Uterus (tissue), 4 donors: ENCODE measurements around the gene GASK1A. TPM values are rescaled to one million over a fixed set of nuclear protein-coding genes. Genes with fewer than 3 reads are reported as not detected.

Experiments
- DNase-seq, 2 donors: peaks; one replicate each; pipeline ENCODE4 v3.0.0-alpha.2; 2019 to 2020
- H3K27ac ChIP-seq, 2 donors: fragments of 200-600 bp; sonication (generic); 1 replicate in 1 of 2; 2 replicates in 1 of 2; pipeline ENCODE4 v1.5.1; 2016 to 2018
- H3K27me3 ChIP-seq, 2 donors: fragments of 200-600 bp; sonication (generic); one replicate each; pipeline ENCODE4 v1.5.1; 2018 to 2019; ENCODE audit warnings: control low read depth in 1 of 2
- H3K36me3 ChIP-seq, 2 donors: fragments of 200-600 bp; sonication (generic); one replicate each; pipeline ENCODE4 v1.5.1; 2019; ENCODE audit warnings: control low read depth in 1 of 2
- H3K4me1 ChIP-seq, 2 donors: fragments of 200-600 bp; sonication (generic); one replicate each; pipeline ENCODE4 v1.5.1; 2018 to 2019; ENCODE audit warnings: control low read depth in 1 of 2
- H3K4me3 ChIP-seq, 2 donors: fragments of 200-600 bp; sonication (generic); 1 replicate in 1 of 2; 2 replicates in 1 of 2; pipeline ENCODE4 v1.5.1; 2018 to 2019; ENCODE audit warnings: mild to moderate bottlenecking in 1 of 2
- H3K9me3 ChIP-seq, 2 donors: fragments of 200-600 bp; sonication (generic); one replicate each; pipeline ENCODE4 v1.5.1; 2019; ENCODE audit warnings: control low read depth in 1 of 2
- POLR2A ChIP-seq, 2 donors: fragments of 450-650 bp; IDR thresholded peaks; one replicate each; pipeline ENCODE4 v1.6.1; 2016; ENCODE audit warnings: antibody characterized with exemption in 2 of 2, mild to moderate bottlenecking in 1 of 2, moderate library complexity in 1 of 2
- intact Hi-C: fragments of 100-400 bp; cut with DNase I; formaldehyde crosslinking; loops from one replicate; pipeline ENCODE4 v1.15.1; 2023; ENCODE audit warnings: low total_unique reads
- total RNA-seq, 4 donors: library from RNA; depleted of rRNA in 3 of 4; stranded (reverse); fragments of >200 nt in 3 of 4; gene quantifications; one replicate each; pipeline versions ENCODE4 v1.1.0 to v1.2.4, GENCODE V29; 2014 to 2023
- TF ChIP-seq, protein P1 (sequence below), 4 experiments: fragments of 200-600 bp in 2 of 4; fragments of 450-650 bp in 2 of 4; sonication (generic) in 2 of 4; IDR thresholded peaks; one replicate each; pipeline ENCODE4 v1.5.1; 2016 to 2019; ENCODE audit warnings: antibody characterized with exemption in 4 of 4, mild to moderate bottlenecking in 2 of 4, moderate library complexity in 1 of 4
- donor health status: DM: yes; HTN: yes; CAD: no.

The GASK1A gene
- total RNA-seq, 4 donors from 2014 or later: 26.3 to 65.8 (median 48.0) TPM

DNA sequence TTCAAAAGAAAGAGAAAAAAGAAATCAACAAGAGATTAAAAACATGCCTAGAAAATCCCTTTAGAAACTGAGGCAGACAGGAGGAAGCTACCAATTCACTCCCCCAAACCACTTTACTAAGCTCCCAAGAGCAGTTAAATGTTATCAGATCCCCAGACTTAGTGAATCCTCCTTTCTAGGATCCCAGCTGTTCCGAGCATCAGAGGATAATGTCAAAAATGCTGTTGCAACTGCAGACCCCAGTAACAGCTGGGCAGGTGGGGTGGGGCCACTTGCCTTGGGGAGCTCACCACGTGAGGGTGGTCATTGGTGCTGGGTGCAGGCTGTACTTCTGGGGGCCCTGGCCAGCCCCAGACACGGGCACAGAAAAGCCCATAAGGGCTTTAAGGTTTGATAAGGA, 117.7 kb downstream of the GASK1A start:
- Histone ChIP-seq H3K4me1 (no peaks in the 10 kb centered on the region), H3K4me3 (no peak overlapping the region), H3K27me3 (no peaks in the 10 kb centered on the region), H3K36me3 (no peaks in the 10 kb centered on the region), H3K27ac (peak overlapping the region; percentile 26 to 60), H3K9me3 (no peaks in the 10 kb centered on the region)
- intact Hi-C loops: no loop called here
- DNase-seq: no peak
- TF ChIP-seq, protein P1, sequence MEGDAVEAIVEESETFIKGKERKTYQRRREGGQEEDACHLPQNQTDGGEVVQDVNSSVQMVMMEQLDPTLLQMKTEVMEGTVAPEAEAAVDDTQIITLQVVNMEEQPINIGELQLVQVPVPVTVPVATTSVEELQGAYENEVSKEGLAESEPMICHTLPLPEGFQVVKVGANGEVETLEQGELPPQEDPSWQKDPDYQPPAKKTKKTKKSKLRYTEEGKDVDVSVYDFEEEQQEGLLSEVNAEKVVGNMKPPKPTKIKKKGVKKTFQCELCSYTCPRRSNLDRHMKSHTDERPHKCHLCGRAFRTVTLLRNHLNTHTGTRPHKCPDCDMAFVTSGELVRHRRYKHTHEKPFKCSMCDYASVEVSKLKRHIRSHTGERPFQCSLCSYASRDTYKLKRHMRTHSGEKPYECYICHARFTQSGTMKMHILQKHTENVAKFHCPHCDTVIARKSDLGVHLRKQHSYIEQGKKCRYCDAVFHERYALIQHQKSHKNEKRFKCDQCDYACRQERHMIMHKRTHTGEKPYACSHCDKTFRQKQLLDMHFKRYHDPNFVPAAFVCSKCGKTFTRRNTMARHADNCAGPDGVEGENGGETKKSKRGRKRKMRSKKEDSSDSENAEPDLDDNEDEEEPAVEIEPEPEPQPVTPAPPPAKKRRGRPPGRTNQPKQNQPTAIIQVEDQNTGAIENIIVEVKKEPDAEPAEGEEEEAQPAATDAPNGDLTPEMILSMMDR (IDR thresholded peaks at IDR 0.05): no peak
- no peak for TF ChIP-seq POLR2A (IDR thresholded peaks at IDR 0.05)

DNA sequence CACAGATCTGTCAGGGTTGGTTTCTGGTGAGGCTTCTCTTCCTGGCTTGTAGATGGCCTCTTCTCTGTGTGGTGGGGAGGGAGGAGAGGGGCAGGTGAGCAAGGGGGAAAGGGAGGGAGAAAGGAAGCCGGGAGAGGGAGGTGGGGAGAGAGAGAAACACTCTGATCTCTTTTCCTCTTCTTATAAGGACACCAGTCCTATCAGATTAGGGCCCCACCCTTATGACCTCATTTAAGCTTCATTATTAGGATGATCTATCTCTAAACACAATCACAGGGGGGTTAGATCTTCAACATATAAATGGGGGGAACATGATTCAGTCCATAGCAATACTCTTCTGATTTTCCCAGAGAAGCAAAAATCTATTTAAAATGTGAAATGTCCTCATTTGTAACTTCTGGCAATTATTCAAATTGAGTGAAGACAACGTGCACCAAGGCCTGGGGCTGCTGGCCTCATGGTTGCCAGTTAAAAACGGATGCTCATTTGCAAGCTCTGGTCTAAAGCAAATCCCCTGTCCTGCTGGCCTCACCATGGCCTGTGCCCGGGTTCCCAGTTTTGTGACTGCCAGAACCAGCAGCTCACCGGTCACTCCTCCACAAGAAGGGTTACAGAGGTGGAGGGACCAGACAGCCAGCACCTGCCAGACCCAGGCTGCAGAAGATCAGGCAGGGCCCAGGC, 118.4 kb downstream of the GASK1A start:
- no peaks in the 10 kb centered on the region for H3K27me3 ChIP-seq
- H3K27ac ChIP-seq: peak overlapping the region; percentile 26 to 60
- H3K4me1 ChIP-seq: no peaks in the 10 kb centered on the region
- H3K36me3 ChIP-seq: no peaks in the 10 kb centered on the region
- DNase-seq: no peak
- H3K9me3 ChIP-seq: no peaks in the 10 kb centered on the region
- no peak for TF ChIP-seq POLR2A (IDR thresholded peaks at IDR 0.05)
- TF ChIP-seq, protein P1 (IDR thresholded peaks at IDR 0.05): no peak
- intact Hi-C loops: no loop called here
- H3K4me3 ChIP-seq: no peak overlapping the region

DNA sequence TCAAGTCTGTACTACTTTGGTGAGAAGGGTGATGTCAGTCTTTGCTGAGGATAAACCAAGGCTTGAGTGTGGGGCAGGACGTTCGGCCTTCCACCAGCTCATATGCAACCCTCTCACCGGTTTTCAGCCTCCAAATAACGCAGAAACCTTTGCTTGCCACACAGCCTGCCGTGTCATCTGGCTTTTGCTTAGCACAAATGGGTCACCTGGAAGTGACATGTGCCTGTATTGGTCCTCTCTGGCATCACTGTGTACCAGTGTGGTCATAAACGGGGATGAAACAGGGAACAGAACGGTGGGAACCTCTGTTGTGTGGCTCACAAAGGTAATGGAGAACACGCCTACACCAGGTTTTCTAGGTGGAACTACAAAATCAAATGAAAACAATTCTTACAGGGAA, 119.7 kb downstream of the GASK1A start:
- Histone ChIP-seq H3K36me3 (no peaks in the 10 kb centered on the region), H3K4me1 (peaks cover 0 to 3% of the 10 kb centered on the region in 2 donors), H3K9me3 (no peaks in the 10 kb centered on the region), H3K4me3 (no peak overlapping the region), H3K27me3 (no peaks in the 10 kb centered on the region), H3K27ac (no peak overlapping the region)
- TF ChIP-seq, protein P1 (IDR thresholded peaks at IDR 0.05): no peak
- no peak for TF ChIP-seq POLR2A (IDR thresholded peaks at IDR 0.05)
- no peak for DNase-seq
- intact Hi-C loops: no loop called here

DNA sequence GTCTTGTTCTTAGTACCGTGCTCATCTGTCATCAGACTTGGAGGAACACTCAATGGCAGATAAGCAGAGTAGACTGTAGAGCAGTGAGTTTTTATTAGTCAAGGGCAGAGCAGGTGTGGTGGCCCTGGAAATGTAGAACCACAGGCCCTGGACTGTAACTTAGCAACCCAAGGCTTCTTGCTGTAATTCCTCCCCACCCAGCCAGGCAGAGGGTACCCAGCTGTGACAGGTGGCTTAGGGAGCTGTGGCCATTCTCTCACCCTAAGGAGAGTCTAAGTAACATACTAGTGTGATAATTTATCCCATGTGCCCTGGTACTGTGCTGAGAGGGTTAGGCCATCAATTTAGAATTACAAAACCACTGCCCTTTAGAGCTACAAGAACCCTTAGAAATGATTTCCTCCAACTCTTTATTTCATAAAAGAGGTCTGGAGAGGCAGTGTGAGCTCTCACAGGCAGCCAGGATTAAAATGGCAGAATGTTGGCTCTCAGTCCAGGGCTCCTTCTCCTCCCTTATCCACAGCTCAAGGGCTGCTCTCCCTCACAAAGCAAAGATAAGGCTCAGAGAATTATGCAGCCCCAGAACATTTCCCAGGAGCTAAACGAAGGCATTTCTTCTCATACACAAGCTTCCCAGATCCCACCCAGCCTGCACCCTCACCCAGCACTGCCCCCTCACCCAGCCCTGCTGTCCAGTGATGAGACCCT, 123.8 kb downstream of the GASK1A start:
- Histone ChIP-seq H3K4me1 (peaks cover 0 to 3% of the 10 kb centered on the region in 2 donors), H3K4me3 (no peak overlapping the region), H3K36me3 (no peaks in the 10 kb centered on the region), H3K27me3 (no peaks in the 10 kb centered on the region), H3K27ac (peak overlapping the region; percentile 96), H3K9me3 (no peaks in the 10 kb centered on the region)
- TF ChIP-seq POLR2A (IDR thresholded peaks at IDR 0.05): no peak
- TF ChIP-seq, protein P1 (IDR thresholded peaks at IDR 0.05): no peak
- intact Hi-C loops: loop anchor here (10.0 kb wide), 1 partner anchor 138 kb away; no protein-coding TSS in a partner anchor
- DNase-seq: no peak

DNA sequence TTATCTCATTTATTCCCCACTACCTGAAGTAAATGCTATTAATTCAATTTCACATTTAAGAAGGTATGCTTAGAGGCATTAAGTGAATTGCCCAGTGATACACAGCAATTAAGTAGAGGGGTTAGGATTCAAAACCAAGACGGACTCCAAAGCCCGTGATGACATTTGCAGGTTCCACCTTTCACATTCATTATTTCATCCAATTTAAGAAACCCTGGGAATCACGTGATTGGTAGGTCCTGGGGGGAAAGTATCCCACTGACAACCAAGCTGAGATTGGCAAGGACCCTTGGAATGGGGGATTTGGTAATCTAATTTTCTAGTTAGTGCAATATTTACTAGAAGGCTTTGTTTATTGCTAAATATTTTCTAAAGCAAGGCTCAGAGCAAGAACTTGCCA, 124.9 kb downstream of the GASK1A start:
- H3K36me3 ChIP-seq: no peaks in the 10 kb centered on the region
- TF ChIP-seq, protein P1 (IDR thresholded peaks at IDR 0.05): no peak
- TF ChIP-seq POLR2A (IDR thresholded peaks at IDR 0.05): no peak
- no peaks in the 10 kb centered on the region for H3K27me3 ChIP-seq
- peaks cover 0 to 3% of the 10 kb centered on the region in 2 donors for H3K4me1 ChIP-seq
- no peaks in the 10 kb centered on the region for H3K9me3 ChIP-seq
- peak overlapping the region in 1 of 2 donors; percentile 92 for H3K4me3 ChIP-seq
- DNase-seq: no peak
- intact Hi-C loops: loop anchor here (10.0 kb wide), 1 partner anchor 139 kb away; no protein-coding TSS in a partner anchor
- H3K27ac ChIP-seq: peak overlapping the region; percentile 96
